GM23338 (cell line): Measurements from ENCODE around the gene COL2A1. TPM values are rescaled to one million over a fixed set of nuclear protein-coding genes. Genes with fewer than 3 reads are reported as not detected.

Source experiments
- ATAC-seq: fragments of 200-7000 bp; cut with Tn5 transposase; 3 replicates; pipeline ENCODE4 v1.9.1; 2020
- DNase-seq: peaks from one replicate; pipeline ENCODE4 v3.0.0-alpha.2; 2015; ENCODE audit warnings: low spot score
- H2AFZ ChIP-seq: fragments of 200-600 bp; sonication (generic); 2 replicates; pipeline ENCODE4 v1.8.0; 2016; ENCODE audit warnings: antibody characterized with exemption, mild to moderate bottlenecking, moderate library complexity
- H3F3A ChIP-seq: fragments of 200-600 bp; sonication (generic); replicated peaks from 2 replicates; pipeline ENCODE4 v1.8.0; 2017; ENCODE audit warnings: antibody characterized with exemption, mixed run types, low read depth
- H3K27ac ChIP-seq: fragments of 200-600 bp; sonication (generic); 2 replicates; pipeline ENCODE4 v1.6.1; 2016; ENCODE audit warnings: low read depth
- H3K27me3 ChIP-seq: fragments of 200-600 bp; sonication (generic); 2 replicates; pipeline ENCODE4 v1.8.0; 2016; ENCODE audit warnings: mild to moderate bottlenecking, mixed run types, moderate library complexity; ENCODE audit not compliant: insufficient read depth
- H3K36me3 ChIP-seq: fragments of 200-600 bp; sonication (generic); 2 replicates; pipeline ENCODE4 v1.8.0; 2016; ENCODE audit warnings: mild to moderate bottlenecking; ENCODE audit not compliant: insufficient read depth
- H3K4me1 ChIP-seq: fragments of 200-600 bp; sonication (generic); 2 replicates; pipeline ENCODE4 v1.8.0; 2016; ENCODE audit warnings: mild to moderate bottlenecking, moderate library complexity; ENCODE audit not compliant: insufficient read depth
- H3K4me2 ChIP-seq: fragments of 200-600 bp; sonication (generic); 2 replicates; pipeline ENCODE4 v1.7.1; 2017; ENCODE audit warnings: mixed run types
- H3K4me3 ChIP-seq: fragments of 200-600 bp; sonication (generic); 2 replicates; pipeline ENCODE4 v1.6.1; 2016; ENCODE audit warnings: mixed run types
- H3K79me2 ChIP-seq: fragments of 200-600 bp; sonication (generic); replicated peaks from 2 replicates; pipeline ENCODE4 v1.8.0; 2017; ENCODE audit warnings: mild to moderate bottlenecking; ENCODE audit not compliant: insufficient read depth
- H3K9me2 ChIP-seq: fragments of 200-600 bp; sonication (generic); 2 replicates; pipeline ENCODE4 v1.8.0; 2017; ENCODE audit not compliant: insufficient read depth
- H4K20me1 ChIP-seq: fragments of 200-600 bp; sonication (generic); replicated peaks from 2 replicates; pipeline ENCODE4 v1.8.0; 2017; ENCODE audit warnings: mild to moderate bottlenecking; ENCODE audit not compliant: insufficient read depth
- H3K27ac Mint-ChIP-seq: 2 replicates; pipeline ENCODE4 v1.8.0; 2020; ENCODE audit warnings: inconsistent platforms, mild to moderate bottlenecking, moderate library complexity, mixed read lengths
- H3K27me3 Mint-ChIP-seq: 3 replicates; pipeline ENCODE4 v1.8.0; 2022; ENCODE audit warnings: low read depth, mild to moderate bottlenecking, moderate library complexity, mixed read lengths, inconsistent platforms; ENCODE audit not compliant: insufficient read depth, poor library complexity
- H3K36me3 Mint-ChIP-seq: 3 replicates; pipeline ENCODE4 v1.8.0; 2021; ENCODE audit warnings: low read depth, mild to moderate bottlenecking, inconsistent platforms, moderate library complexity, mixed read lengths
- H3K4me1 Mint-ChIP-seq: 3 replicates; pipeline ENCODE4 v1.8.0; 2020; ENCODE audit warnings: mild to moderate bottlenecking, inconsistent platforms, mixed read lengths
- H3K4me3 Mint-ChIP-seq: 3 replicates; pipeline ENCODE4 v1.8.0; 2021; ENCODE audit warnings: moderate library complexity, mild to moderate bottlenecking, inconsistent platforms, mixed read lengths
- H3K9me3 Mint-ChIP-seq: 3 replicates; pipeline ENCODE4 v1.8.0; 2020; ENCODE audit warnings: moderate library complexity, mild to moderate bottlenecking, inconsistent platforms, mixed read lengths
- CREB1 ChIP-seq: fragments of 250-450 bp; sonication (Bioruptor Pico); IDR thresholded peaks from 2 replicates; pipeline ENCODE4 v1.5.0; 2020; ENCODE audit warnings: low read depth, mild to moderate bottlenecking, moderate library complexity
- EZH2 ChIP-seq: fragments of 200-600 bp; sonication (generic); IDR thresholded peaks from one replicate; pipeline ENCODE4 v1.8.0; 2017; ENCODE audit warnings: antibody characterized with exemption, mild to moderate bottlenecking, low read depth; ENCODE audit not compliant: unreplicated experiment
- EZH2phosphoT487 ChIP-seq: fragments of 200-600 bp; sonication (generic); IDR thresholded peaks from one replicate; pipeline ENCODE4 v1.8.1; 2018; ENCODE audit warnings: antibody characterized with exemption; ENCODE audit not compliant: unreplicated experiment
- JUNB ChIP-seq: IDR thresholded peaks from one replicate; pipeline ENCODE4 v1.6.1; 2016; ENCODE audit warnings: antibody characterized with exemption; ENCODE audit not compliant: unreplicated experiment
- NANOG ChIP-seq: IDR thresholded peaks from 2 replicates; pipeline ENCODE4 v1.6.1; 2016; ENCODE audit warnings: antibody characterized with exemption, borderline replicate concordance
- STAT1 ChIP-seq: IDR thresholded peaks from one replicate; pipeline ENCODE4 v1.6.1; 2016; ENCODE audit warnings: antibody characterized with exemption; ENCODE audit not compliant: unreplicated experiment
- ZNF114 ChIP-seq: fragments of 250-450 bp; sonication (Bioruptor Pico); IDR thresholded peaks from 2 replicates; pipeline ENCODE4 v1.5.0; 2020; ENCODE audit warnings: mild to moderate bottlenecking, moderate library complexity
- ZNF331 ChIP-seq: fragments of 250-450 bp; sonication (Bioruptor Pico); IDR thresholded peaks from 2 replicates; pipeline ENCODE4 v1.5.0; 2020; ENCODE audit warnings: low read depth, mild to moderate bottlenecking, moderate library complexity
- polyA plus RNA-seq: library from polyadenylated mRNA; unstranded; fragments of >200 nt; fragmentation: Nextera tagmentation; extraction: Ambion mirVana; gene quantifications from 2 replicates; pipeline ENCODE4 v1.2.1, GENCODE V29; 2016
- total RNA-seq: library from RNA; depleted of rRNA; stranded (reverse); fragments of >200 nt; shearing (Covaris generic); gene quantifications from 2 replicates; pipeline ENCODE4 v1.2.3, GENCODE V29; 2014
- TF ChIP-seq, protein P1 (sequence below): IDR thresholded peaks from one replicate; pipeline ENCODE4 v1.6.1; 2018; ENCODE audit warnings: antibody characterized with exemption; ENCODE audit not compliant: unreplicated experiment
- TF ChIP-seq, protein P2 (sequence below): fragments of 250-450 bp; sonication (Bioruptor Pico); IDR thresholded peaks from 2 replicates; pipeline ENCODE4 v1.5.0; 2020; ENCODE audit warnings: mild to moderate bottlenecking, moderate library complexity
- TF ChIP-seq, protein P3 (sequence below): IDR thresholded peaks from 2 replicates; pipeline ENCODE4 v1.6.1; 2016; ENCODE audit warnings: antibody characterized with exemption

COL2A1 gene
- total and polyA plus RNA-seq, 2 experiments from 2014 or later = 7.0 to 24.6 TPM

DNA sequence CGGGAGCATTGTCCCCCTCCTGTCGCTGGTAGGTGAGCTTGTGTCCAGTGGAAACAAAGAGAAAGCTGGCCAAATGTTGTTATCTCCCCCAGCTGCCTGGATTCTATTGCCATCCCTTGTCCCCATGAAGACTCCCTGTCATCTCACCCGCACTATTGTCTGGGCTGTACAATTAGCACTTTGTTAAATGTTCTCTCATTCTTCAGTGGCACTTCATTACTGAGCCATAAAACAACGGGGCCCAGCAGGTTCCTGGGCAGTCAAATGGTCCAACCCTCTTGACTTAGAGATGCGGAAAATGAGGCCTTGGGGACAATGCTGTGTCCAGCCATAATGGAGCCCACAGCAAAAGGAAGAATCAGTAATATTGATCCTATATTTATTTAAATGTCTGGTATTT is 13.2 kb upstream of the COL2A1 start (continued):
- TF ChIP-seq, protein P1, sequence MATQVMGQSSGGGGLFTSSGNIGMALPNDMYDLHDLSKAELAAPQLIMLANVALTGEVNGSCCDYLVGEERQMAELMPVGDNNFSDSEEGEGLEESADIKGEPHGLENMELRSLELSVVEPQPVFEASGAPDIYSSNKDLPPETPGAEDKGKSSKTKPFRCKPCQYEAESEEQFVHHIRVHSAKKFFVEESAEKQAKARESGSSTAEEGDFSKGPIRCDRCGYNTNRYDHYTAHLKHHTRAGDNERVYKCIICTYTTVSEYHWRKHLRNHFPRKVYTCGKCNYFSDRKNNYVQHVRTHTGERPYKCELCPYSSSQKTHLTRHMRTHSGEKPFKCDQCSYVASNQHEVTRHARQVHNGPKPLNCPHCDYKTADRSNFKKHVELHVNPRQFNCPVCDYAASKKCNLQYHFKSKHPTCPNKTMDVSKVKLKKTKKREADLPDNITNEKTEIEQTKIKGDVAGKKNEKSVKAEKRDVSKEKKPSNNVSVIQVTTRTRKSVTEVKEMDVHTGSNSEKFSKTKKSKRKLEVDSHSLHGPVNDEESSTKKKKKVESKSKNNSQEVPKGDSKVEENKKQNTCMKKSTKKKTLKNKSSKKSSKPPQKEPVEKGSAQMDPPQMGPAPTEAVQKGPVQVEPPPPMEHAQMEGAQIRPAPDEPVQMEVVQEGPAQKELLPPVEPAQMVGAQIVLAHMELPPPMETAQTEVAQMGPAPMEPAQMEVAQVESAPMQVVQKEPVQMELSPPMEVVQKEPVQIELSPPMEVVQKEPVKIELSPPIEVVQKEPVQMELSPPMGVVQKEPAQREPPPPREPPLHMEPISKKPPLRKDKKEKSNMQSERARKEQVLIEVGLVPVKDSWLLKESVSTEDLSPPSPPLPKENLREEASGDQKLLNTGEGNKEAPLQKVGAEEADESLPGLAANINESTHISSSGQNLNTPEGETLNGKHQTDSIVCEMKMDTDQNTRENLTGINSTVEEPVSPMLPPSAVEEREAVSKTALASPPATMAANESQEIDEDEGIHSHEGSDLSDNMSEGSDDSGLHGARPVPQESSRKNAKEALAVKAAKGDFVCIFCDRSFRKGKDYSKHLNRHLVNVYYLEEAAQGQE = no peak
- TF ChIP-seq ZNF114 (CRISPR knock-in tag) (no peak), NANOG (no peak), ZNF331 (CRISPR knock-in tag) (no peak)

DNA sequence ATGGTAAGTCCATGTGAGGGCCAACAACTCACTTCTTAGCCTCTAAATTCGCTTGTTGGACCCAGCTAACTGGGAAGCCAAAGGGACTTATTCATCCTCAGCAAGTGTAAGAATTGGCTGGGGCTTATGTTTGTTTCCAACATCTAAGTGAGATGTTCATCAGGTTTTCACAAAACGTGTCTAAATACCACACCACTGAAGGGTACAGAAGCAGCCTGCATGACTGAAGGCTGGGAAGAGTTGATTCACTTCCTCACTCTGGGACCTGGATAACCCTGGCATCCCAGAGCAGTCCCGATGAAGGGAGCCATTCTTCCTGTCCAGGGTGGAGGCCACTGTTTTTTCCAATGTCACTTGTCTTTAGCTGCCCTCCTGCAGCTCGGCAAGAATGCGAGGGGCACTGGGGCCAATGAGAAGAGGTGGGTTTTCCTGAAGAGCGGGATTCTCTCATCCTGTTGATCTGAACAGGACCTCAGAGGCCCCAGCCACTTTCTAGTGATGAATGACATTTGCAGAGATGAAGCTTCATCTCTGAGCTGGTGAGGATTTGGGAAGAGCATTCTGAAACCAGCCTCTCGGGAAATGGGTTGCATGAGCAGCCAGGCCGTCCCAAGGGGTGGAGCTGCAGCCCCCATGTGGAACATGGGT is 12.2 kb upstream of the COL2A1 start:
- ATAC-seq = no peak
- no peak overlapping the region for H3K27ac Mint-ChIP-seq

More for the DNA sequence above, 12.2 kb upstream of the COL2A1 start:
- TF ChIP-seq NANOG (no peak), CREB1 (CRISPR knock-in tag) (no peak), STAT1 (no peak), EZH2phosphoT487 (no peak), EZH2 (peak; percentile 22), JUNB (no peak)
- TF ChIP-seq, protein P2, sequence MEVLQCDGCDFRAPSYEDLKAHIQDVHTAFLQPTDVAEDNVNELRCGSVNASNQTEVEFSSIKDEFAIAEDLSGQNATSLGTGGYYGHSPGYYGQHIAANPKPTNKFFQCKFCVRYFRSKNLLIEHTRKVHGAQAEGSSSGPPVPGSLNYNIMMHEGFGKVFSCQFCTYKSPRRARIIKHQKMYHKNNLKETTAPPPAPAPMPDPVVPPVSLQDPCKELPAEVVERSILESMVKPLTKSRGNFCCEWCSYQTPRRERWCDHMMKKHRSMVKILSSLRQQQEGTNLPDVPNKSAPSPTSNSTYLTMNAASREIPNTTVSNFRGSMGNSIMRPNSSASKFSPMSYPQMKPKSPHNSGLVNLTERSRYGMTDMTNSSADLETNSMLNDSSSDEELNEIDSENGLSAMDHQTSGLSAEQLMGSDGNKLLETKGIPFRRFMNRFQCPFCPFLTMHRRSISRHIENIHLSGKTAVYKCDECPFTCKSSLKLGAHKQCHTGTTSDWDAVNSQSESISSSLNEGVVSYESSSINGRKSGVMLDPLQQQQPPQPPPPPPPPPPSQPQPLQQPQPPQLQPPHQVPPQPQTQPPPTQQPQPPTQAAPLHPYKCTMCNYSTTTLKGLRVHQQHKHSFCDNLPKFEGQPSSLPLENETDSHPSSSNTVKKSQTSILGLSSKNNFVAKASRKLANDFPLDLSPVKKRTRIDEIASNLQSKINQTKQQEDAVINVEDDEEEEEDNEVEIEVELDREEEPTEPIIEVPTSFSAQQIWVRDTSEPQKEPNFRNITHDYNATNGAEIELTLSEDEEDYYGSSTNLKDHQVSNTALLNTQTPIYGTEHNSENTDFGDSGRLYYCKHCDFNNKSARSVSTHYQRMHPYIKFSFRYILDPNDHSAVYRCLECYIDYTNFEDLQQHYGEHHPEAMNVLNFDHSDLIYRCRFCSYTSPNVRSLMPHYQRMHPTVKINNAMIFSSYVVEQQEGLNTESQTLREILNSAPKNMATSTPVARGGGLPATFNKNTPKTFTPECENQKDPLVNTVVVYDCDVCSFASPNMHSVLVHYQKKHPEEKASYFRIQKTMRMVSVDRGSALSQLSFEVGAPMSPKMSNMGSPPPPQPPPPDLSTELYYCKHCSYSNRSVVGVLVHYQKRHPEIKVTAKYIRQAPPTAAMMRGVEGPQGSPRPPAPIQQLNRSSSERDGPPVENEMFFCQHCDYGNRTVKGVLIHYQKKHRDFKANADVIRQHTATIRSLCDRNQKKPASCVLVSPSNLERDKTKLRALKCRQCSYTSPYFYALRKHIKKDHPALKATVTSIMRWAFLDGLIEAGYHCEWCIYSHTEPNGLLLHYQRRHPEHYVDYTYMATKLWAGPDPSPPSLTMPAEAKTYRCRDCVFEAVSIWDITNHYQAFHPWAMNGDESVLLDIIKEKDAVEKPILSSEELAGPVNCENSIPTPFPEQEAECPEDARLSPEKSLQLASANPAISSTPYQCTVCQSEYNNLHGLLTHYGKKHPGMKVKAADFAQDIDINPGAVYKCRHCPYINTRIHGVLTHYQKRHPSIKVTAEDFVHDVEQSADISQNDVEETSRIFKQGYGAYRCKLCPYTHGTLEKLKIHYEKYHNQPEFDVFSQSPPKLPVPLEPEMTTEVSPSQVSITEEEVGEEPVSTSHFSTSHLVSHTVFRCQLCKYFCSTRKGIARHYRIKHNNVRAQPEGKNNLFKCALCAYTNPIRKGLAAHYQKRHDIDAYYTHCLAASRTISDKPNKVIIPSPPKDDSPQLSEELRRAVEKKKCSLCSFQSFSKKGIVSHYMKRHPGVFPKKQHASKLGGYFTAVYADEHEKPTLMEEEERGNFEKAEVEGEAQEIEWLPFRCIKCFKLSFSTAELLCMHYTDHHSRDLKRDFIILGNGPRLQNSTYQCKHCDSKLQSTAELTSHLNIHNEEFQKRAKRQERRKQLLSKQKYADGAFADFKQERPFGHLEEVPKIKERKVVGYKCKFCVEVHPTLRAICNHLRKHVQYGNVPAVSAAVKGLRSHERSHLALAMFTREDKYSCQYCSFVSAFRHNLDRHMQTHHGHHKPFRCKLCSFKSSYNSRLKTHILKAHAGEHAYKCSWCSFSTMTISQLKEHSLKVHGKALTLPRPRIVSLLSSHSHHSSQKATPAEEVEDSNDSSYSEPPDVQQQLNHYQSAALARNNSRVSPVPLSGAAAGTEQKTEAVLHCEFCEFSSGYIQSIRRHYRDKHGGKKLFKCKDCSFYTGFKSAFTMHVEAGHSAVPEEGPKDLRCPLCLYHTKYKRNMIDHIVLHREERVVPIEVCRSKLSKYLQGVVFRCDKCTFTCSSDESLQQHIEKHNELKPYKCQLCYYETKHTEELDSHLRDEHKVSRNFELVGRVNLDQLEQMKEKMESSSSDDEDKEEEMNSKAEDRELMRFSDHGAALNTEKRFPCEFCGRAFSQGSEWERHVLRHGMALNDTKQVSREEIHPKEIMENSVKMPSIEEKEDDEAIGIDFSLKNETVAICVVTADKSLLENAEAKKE (CRISPR knock-in tag) = no peak
- TF ChIP-seq, protein P3, sequence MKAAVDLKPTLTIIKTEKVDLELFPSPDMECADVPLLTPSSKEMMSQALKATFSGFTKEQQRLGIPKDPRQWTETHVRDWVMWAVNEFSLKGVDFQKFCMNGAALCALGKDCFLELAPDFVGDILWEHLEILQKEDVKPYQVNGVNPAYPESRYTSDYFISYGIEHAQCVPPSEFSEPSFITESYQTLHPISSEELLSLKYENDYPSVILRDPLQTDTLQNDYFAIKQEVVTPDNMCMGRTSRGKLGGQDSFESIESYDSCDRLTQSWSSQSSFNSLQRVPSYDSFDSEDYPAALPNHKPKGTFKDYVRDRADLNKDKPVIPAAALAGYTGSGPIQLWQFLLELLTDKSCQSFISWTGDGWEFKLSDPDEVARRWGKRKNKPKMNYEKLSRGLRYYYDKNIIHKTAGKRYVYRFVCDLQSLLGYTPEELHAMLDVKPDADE = no peak
- no peaks in the 10 kb centered on the region for H3K36me3 ChIP-seq
- no peak for DNase-seq
- peaks cover 100% of the 10 kb centered on the region for H3K27me3 ChIP-seq
- H3K79me2 ChIP-seq = no peaks in the 10 kb centered on the region
- H2AFZ ChIP-seq = no peak overlapping the region
- Mint-ChIP-seq H3K4me1 (peaks cover under 1% of the 10 kb centered on the region; the same call in 2 of the 3 replicates), H3K9me3 (no peaks in the 10 kb centered on the region), H3K4me3 (no peak overlapping the region), H3K27me3 (peaks cover 100% of the 10 kb centered on the region), H3K36me3 (no peaks in the 10 kb centered on the region)
- no peaks in the 10 kb centered on the region for H3F3A ChIP-seq
- H3K27ac ChIP-seq = no peak overlapping the region
- H4K20me1 ChIP-seq = peaks cover 16% of the 10 kb centered on the region
- H3K4me3 ChIP-seq = no peak overlapping the region
- no peaks in the 10 kb centered on the region for H3K4me1 ChIP-seq
- H3K9me2 ChIP-seq = no peaks in the 10 kb centered on the region
- no peak overlapping the region for H3K4me2 ChIP-seq
